ENCODE results near the gene ABCC4. TPM values are rescaled to one million over a fixed set of nuclear protein-coding genes. Genes with fewer than 3 reads are reported as not detected.

Gene ABCC4
- total and polyA plus RNA-seq, 2 of the 13 experiments (the other 11 are each of a cell fraction or from before 2014, with no cell fraction given): 4.2 to 11.3 TPM

- TF ChIP-seq ZNF557 (CRISPR knock-in tag; IDR thresholded peaks at IDR 0.05): no peak
- peak; percentile 49; the same call in 1 of the 2 replicates for TF ChIP-seq RAD51 (IDR thresholded peaks at IDR 0.05; ENCODE audit: borderline replicate concordance)
- no peak for TF ChIP-seq ZNF570 (CRISPR knock-in tag; IDR thresholded peaks at IDR 0.05; ENCODE audit: borderline replicate concordance)
- no peak for TF ChIP-seq PTBP1 (IDR thresholded peaks at IDR 0.05; ENCODE audit: low read depth, low read length, poor library complexity, severe bottlenecking)
- TF ChIP-seq SIX1 (CRISPR knock-in tag; IDR thresholded peaks at IDR 0.05; ENCODE audit: borderline replicate concordance): peak; percentile 90; the same call in 1 of the 2 replicates
- no peak for TF ChIP-seq RFXANK (CRISPR knock-in tag; IDR thresholded peaks at IDR 0.05)
- peak; percentile 52; the same call in 1 of the 2 replicates for TF ChIP-seq NCOA2 (CRISPR knock-in tag; IDR thresholded peaks at IDR 0.05)
- no peak for TF ChIP-seq ZNF720 (CRISPR knock-in tag; IDR thresholded peaks at IDR 0.05)
- peak; percentile 82; the same call in 1 of the 2 replicates for TF ChIP-seq SOX5 (CRISPR knock-in tag; IDR thresholded peaks at IDR 0.05; ENCODE audit: borderline replicate concordance)
- no peak for TF ChIP-seq MZF1 (CRISPR knock-in tag; IDR thresholded peaks at IDR 0.05; ENCODE audit: borderline replicate concordance)
- no peak for TF ChIP-seq YY1 (IDR thresholded peaks at IDR 0.05; ENCODE audit: insufficient read depth, insufficient replicate concordance, low read depth, low read length)
- no peak for TF ChIP-seq GMEB2 (CRISPR knock-in tag; IDR thresholded peaks at IDR 0.05; ENCODE audit: low read depth)
- no peak for TF ChIP-seq FOXA1 (IDR thresholded peaks at IDR 0.05)
- TF ChIP-seq FOXA1 (CRISPR knock-in tag; IDR thresholded peaks at IDR 0.05): peak; percentile 81
- 0 out of 2 replicates have a peak, but pooled peaks have one; percentile 13 for TF ChIP-seq IRF2 (CRISPR knock-in tag; IDR thresholded peaks at IDR 0.05)
- no peak for TF ChIP-seq FOXC1 (CRISPR knock-in tag; IDR thresholded peaks at IDR 0.05; ENCODE audit: borderline replicate concordance)
- TF ChIP-seq XBP1 (CRISPR knock-in tag; IDR thresholded peaks at IDR 0.05): no peak
- TF ChIP-seq HOXA9 (CRISPR knock-in tag; IDR thresholded peaks at IDR 0.05; ENCODE audit: borderline replicate concordance): no peak
- TF ChIP-seq MIXL1 (CRISPR knock-in tag; IDR thresholded peaks at IDR 0.05): 0 out of 2 replicates have a peak, but pooled peaks have one; percentile 25
- TF ChIP-seq CENPX (CRISPR knock-in tag; IDR thresholded peaks at IDR 0.05): no peak
- TF ChIP-seq ZNF740 (CRISPR knock-in tag; IDR thresholded peaks at IDR 0.05): no peak
- no peak for TF ChIP-seq ZNF776 (CRISPR knock-in tag; IDR thresholded peaks at IDR 0.05)
- peak; percentile 30; the same call in 1 of the 2 replicates for TF ChIP-seq BHLHE40 (IDR thresholded peaks at IDR 0.05; ENCODE audit: low read length)
- no peak for TF ChIP-seq HDAC6 (IDR thresholded peaks at IDR 0.05; ENCODE audit: low read depth, low read length)
- no peak for TF ChIP-seq ZBTB33 (CRISPR knock-in tag; IDR thresholded peaks at IDR 0.05)
- TF ChIP-seq EHMT2 (IDR thresholded peaks at IDR 0.05; ENCODE audit: borderline replicate concordance, low read depth, low read length): no peak
- peak in 1 of 2 experiments; percentile 70; a peak in 2 of 4 replicates for TF ChIP-seq EP300 (IDR thresholded peaks at IDR 0.05; ENCODE audit: low read depth in 2 of 2, low read length in 2 of 2)
- TF ChIP-seq EP300 (CRISPR knock-in tag; IDR thresholded peaks at IDR 0.05; ENCODE audit: borderline replicate concordance): no peak
- TF ChIP-seq NPAS2 (CRISPR knock-in tag; IDR thresholded peaks at IDR 0.05; ENCODE audit: borderline replicate concordance): no peak
- no peak for TF ChIP-seq ZBTB20 (CRISPR knock-in tag; IDR thresholded peaks at IDR 0.05; ENCODE audit: borderline replicate concordance, low read depth)
These were observed 256.6 kb downstream of the ABCC4 start (continued) for GRCh38 chr13:95044452-95045205.

Measured in HepG2 (cell line).